ENCODE measurements around the gene IRF2BP1. TPM values are rescaled to one million over a fixed set of nuclear protein-coding genes. Genes with fewer than 3 reads are reported as not detected.

The IRF2BP1 gene
- total and polyA plus RNA-seq, 2 donors from 2014 or later = 18.2 to 23.2 TPM

- DNase-seq = peak in 1 of 5 donors; percentile 67
These were observed 43.7 kb downstream of the IRF2BP1 start for GRCh38 chr19:45842198-45842597.

GRCh38 chr19:45834970-45835369 is 51.0 kb downstream of the IRF2BP1 start:
- peaks cover 8 to 52% (median 29%) of the 10 kb centered on the region in 3 donors for H3K36me3 ChIP-seq (ENCODE audit: control insufficient read depth in 2 of 3, insufficient read depth in 3 of 3, low read length in 3 of 3)
- TF ChIP-seq, protein P1, sequence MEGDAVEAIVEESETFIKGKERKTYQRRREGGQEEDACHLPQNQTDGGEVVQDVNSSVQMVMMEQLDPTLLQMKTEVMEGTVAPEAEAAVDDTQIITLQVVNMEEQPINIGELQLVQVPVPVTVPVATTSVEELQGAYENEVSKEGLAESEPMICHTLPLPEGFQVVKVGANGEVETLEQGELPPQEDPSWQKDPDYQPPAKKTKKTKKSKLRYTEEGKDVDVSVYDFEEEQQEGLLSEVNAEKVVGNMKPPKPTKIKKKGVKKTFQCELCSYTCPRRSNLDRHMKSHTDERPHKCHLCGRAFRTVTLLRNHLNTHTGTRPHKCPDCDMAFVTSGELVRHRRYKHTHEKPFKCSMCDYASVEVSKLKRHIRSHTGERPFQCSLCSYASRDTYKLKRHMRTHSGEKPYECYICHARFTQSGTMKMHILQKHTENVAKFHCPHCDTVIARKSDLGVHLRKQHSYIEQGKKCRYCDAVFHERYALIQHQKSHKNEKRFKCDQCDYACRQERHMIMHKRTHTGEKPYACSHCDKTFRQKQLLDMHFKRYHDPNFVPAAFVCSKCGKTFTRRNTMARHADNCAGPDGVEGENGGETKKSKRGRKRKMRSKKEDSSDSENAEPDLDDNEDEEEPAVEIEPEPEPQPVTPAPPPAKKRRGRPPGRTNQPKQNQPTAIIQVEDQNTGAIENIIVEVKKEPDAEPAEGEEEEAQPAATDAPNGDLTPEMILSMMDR (IDR thresholded peaks at IDR 0.05; ENCODE audit: borderline replicate concordance, extremely low read depth, insufficient read depth) = no peak
- DNase-seq = no peak
- H3K4me3 ChIP-seq (ENCODE audit: low read length in 3 of 3) = no peak overlapping the region
- H3K27ac ChIP-seq (ENCODE audit: low read depth in 2 of 2, low read length in 2 of 2) = no peak overlapping the region
- intact Hi-C loops (cut with DNase I) = no loop called here
- no peak overlapping the region for H3K9ac ChIP-seq (ENCODE audit: low read length in 3 of 3)
- no peaks in the 10 kb centered on the region for H3K27me3 ChIP-seq (ENCODE audit: control insufficient read depth, insufficient read depth, low read length)
- H3K9me3 ChIP-seq (ENCODE audit: control insufficient read depth in 2 of 3, insufficient read depth in 1 of 3, low read length in 3 of 3) = peaks cover 0 to 5% (median 0%) of the 10 kb centered on the region in 3 donors
- no peak for FAIRE-seq
- H3K4me1 ChIP-seq (ENCODE audit: control insufficient read depth in 2 of 3, insufficient read depth in 2 of 3, low read depth in 1 of 3, low read length in 3 of 3) = peaks cover 0 to 3% (median 0%) of the 10 kb centered on the region in 3 donors

More at GRCh38 chr19:45842198-45842597, 43.7 kb downstream of the IRF2BP1 start:
- no peak for FAIRE-seq
- Histone ChIP-seq H3K9ac (ENCODE audit: low read length in 3 of 3) (no peak overlapping the region), H3K36me3 (ENCODE audit: control insufficient read depth in 2 of 3, insufficient read depth in 3 of 3, low read length in 3 of 3) (peaks cover 11 to 39% (median 30%) of the 10 kb centered on the region in 3 donors), H3K27ac (ENCODE audit: low read depth in 2 of 2, low read length in 2 of 2) (no peak overlapping the region), H3K9me3 (ENCODE audit: control insufficient read depth in 2 of 3, insufficient read depth in 1 of 3, low read length in 3 of 3) (peaks cover 0 to 5% (median 0%) of the 10 kb centered on the region in 3 donors), H3K4me1 (ENCODE audit: control insufficient read depth in 2 of 3, insufficient read depth in 2 of 3, low read depth in 1 of 3, low read length in 3 of 3) (no peaks in the 10 kb centered on the region), H3K27me3 (ENCODE audit: control insufficient read depth, insufficient read depth, low read length) (no peaks in the 10 kb centered on the region), H3K4me3 (ENCODE audit: low read length in 3 of 3) (no peak overlapping the region)
- TF ChIP-seq, protein P1 (IDR thresholded peaks at IDR 0.05; ENCODE audit: borderline replicate concordance, extremely low read depth, insufficient read depth) = no peak
- intact Hi-C loops (cut with DNase I) = no loop called here

Other genes starting within 250 kb of the IRF2BP1 start
- gene EML2, start 246.7 kb downstream of the IRF2BP1 start, total RNA-seq = 93.8 TPM
- gene EML2, start 246.7 kb downstream of the IRF2BP1 start, polyA plus RNA-seq (ENCODE audit: insufficient read depth, low read depth, low replicate concordance) = 36.6 TPM
- gene GIPR, start 217.9 kb downstream of the IRF2BP1 start, total RNA-seq = 3.3 TPM
- 0.65 TPM for gene GIPR, start 217.9 kb downstream of the IRF2BP1 start, polyA plus RNA-seq (ENCODE audit: insufficient read depth, low read depth, low replicate concordance)
- gene SNRPD2, start 194.2 kb downstream of the IRF2BP1 start, total RNA-seq = 252 TPM
- 358 TPM for gene SNRPD2, start 194.2 kb downstream of the IRF2BP1 start, polyA plus RNA-seq (ENCODE audit: insufficient read depth, low read depth, low replicate concordance)
- 8.0 TPM for gene QPCTL, start 193.5 kb downstream of the IRF2BP1 start, total RNA-seq
- 6.8 TPM for gene QPCTL, start 193.5 kb downstream of the IRF2BP1 start, polyA plus RNA-seq (ENCODE audit: insufficient read depth, low read depth, low replicate concordance)
- 16.6 TPM for gene FBXO46, start 155.2 kb downstream of the IRF2BP1 start, total RNA-seq
- 6.5 TPM for gene FBXO46, start 155.2 kb downstream of the IRF2BP1 start, polyA plus RNA-seq (ENCODE audit: insufficient read depth, low read depth, low replicate concordance)
- not detected for gene MEIOSIN, start 152.7 kb downstream of the IRF2BP1 start, total RNA-seq
- not detected for gene MEIOSIN, start 152.7 kb downstream of the IRF2BP1 start, polyA plus RNA-seq (ENCODE audit: insufficient read depth, low read depth, low replicate concordance)
- 19.4 TPM for gene SIX5, start 116.9 kb downstream of the IRF2BP1 start, total RNA-seq
- 15.2 TPM for gene SIX5, start 116.9 kb downstream of the IRF2BP1 start, polyA plus RNA-seq (ENCODE audit: insufficient read depth, low read depth, low replicate concordance)
- 63.0 TPM for gene DMPK, start 103.7 kb downstream of the IRF2BP1 start, total RNA-seq
- gene DMPK, start 103.7 kb downstream of the IRF2BP1 start, polyA plus RNA-seq (ENCODE audit: insufficient read depth, low read depth, low replicate concordance) = 31.3 TPM
- 60.9 TPM for gene DMWD, start 93.3 kb downstream of the IRF2BP1 start, total RNA-seq
- 22.2 TPM for gene DMWD, start 93.3 kb downstream of the IRF2BP1 start, polyA plus RNA-seq (ENCODE audit: insufficient read depth, low read depth, low replicate concordance)
- gene RSPH6A, start 70.8 kb downstream of the IRF2BP1 start, total RNA-seq = 0.13 TPM
- not detected for gene RSPH6A, start 70.8 kb downstream of the IRF2BP1 start, polyA plus RNA-seq (ENCODE audit: insufficient read depth, low read depth, low replicate concordance)
- 77.4 TPM for gene SYMPK, start 23.0 kb downstream of the IRF2BP1 start, total RNA-seq
- 61.5 TPM for gene SYMPK, start 23.0 kb downstream of the IRF2BP1 start, polyA plus RNA-seq (ENCODE audit: insufficient read depth, low read depth, low replicate concordance)
- 3.7 TPM for gene FOXA3, start 21.8 kb downstream of the IRF2BP1 start, total RNA-seq
- 1.8 TPM for gene FOXA3, start 21.8 kb downstream of the IRF2BP1 start, polyA plus RNA-seq (ENCODE audit: insufficient read depth, low read depth, low replicate concordance)
- 6.7 TPM for gene MYPOP, start 16.5 kb upstream of the IRF2BP1 start, total RNA-seq
- 11.7 TPM for gene MYPOP, start 16.5 kb upstream of the IRF2BP1 start, polyA plus RNA-seq (ENCODE audit: insufficient read depth, low read depth, low replicate concordance)
- gene NANOS2, start 28.6 kb upstream of the IRF2BP1 start, total RNA-seq = not detected
- not detected for gene NANOS2, start 28.6 kb upstream of the IRF2BP1 start, polyA plus RNA-seq (ENCODE audit: insufficient read depth, low read depth, low replicate concordance)
- 8.5 TPM for gene NOVA2, start 87.7 kb upstream of the IRF2BP1 start, total RNA-seq
- gene NOVA2, start 87.7 kb upstream of the IRF2BP1 start, polyA plus RNA-seq (ENCODE audit: insufficient read depth, low read depth, low replicate concordance) = 0.95 TPM
- gene CCDC61, start 109.3 kb upstream of the IRF2BP1 start, total RNA-seq = 22.2 TPM
- 17.8 TPM for gene CCDC61, start 109.3 kb upstream of the IRF2BP1 start, polyA plus RNA-seq (ENCODE audit: insufficient read depth, low read depth, low replicate concordance)
- gene PGLYRP1, start 136.9 kb upstream of the IRF2BP1 start, total RNA-seq = not detected
- gene PGLYRP1, start 136.9 kb upstream of the IRF2BP1 start, polyA plus RNA-seq (ENCODE audit: insufficient read depth, low read depth, low replicate concordance) = not detected
- not detected for gene IGFL4, start 154.9 kb upstream of the IRF2BP1 start, total RNA-seq
- gene IGFL4, start 154.9 kb upstream of the IRF2BP1 start, polyA plus RNA-seq (ENCODE audit: insufficient read depth, low read depth, low replicate concordance) = not detected
- not detected for gene IGFL3, start 238.5 kb upstream of the IRF2BP1 start, total RNA-seq
- not detected for gene IGFL3, start 238.5 kb upstream of the IRF2BP1 start, polyA plus RNA-seq (ENCODE audit: insufficient read depth, low read depth, low replicate concordance)

Measured in kidney (tissue), 14 donors.